Stimulated activated CD4-positive, alpha-beta T cell treated with anti-CD3 and anti-CD28 coated beads, TNF-alpha, amount 100 ng/mL, for 48 hours (primary cell): Measurements from ENCODE around the gene TPO.
"Not testable (repeated sequence)": the region's sequence is repeated elsewhere in the genome, so short reads cannot be mapped to it uniquely, and the experiment has no call there.

Source experiments
- DNase-seq, 3 donors: peaks; one replicate each; pipeline ENCODE4 v3.0.0-alpha.2; 2020; ENCODE audit warnings: low read depth in 3 of 3

TPO gene

DNA sequence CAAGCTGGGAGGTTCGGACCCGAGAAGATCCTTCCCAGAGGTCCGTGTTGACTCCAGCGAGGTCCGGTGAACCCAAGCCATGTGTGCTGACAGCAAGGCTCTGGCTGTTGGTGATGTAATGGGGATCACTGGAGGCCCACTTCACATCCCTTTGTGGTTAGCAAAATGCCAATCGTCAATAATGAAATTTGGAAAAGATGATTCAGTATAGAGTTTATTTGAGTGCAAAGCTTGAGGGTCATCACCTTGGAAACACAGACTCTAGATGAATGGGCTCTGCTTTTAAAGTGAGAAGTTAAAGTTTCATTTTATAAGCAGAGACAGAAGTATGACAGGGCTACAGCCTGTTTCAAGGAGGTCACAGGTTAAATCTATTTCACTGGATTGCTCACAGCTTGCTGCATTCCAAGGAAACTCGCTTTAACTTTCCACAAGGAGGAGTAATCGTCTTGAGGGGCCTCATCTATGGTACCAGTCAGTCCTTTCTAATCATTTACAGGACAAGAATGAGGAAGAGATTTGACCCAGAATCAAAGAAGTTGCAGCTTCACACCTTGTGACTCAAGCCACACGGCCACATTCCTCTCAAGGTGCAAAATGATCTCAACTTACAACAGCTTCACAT, 140.5 kb downstream of the TPO start:
- DNase-seq, result no peak

DNA sequence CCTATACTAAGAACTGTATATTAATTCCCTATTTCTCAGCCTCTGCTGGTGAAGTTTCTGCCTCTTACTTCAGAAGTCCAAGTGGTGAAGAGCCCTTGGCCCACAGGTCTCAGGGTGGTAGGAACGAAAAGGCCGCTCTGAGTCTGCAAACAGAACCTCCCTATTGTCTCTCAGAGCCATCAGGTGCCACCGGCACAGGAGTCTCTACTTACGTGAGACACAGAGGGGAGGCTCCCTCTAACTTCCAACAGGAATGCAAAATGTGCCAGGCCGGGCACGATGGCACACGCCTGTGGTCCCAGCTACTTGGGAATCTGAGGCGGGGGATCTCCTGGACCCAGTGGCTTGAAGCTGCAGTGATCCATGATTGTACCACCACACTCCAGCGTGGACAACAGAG, 143.0 kb downstream of the TPO start:
- no peak for DNase-seq

DNA sequence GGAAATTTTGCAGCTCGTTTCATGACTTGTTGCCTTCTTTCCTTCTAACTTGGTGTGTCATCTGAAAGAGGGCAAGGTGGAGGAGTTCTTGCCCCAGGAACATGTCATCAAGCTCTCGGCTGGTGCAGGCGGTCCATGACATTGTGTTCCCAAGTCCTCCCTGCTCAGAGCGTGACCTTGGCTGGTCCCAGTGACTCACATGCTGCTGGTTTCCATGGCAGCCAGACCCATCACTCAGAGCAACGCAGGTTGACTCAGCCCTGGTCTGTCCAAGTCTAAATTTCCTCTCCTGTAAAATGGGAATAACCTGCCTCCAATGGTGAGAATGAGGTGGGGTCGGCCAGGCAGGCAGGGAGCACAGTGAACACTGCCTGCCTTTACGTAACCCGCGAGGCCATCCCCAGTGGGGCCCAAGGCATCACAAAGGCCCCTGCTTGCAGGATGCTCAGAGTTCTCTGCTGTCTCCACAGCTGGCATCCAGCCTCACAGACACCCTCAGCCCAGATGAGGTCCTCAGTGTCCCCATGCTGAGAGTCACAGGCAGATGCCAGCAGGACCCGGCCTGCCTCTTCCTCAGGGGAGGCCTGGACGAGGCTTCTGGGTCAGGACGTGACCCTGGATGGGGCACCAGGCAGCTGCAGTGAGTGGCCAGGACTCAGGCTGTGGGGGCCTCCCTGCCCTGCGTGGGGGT, 143.7 kb downstream of the TPO start:
- no peak for DNase-seq

DNA sequence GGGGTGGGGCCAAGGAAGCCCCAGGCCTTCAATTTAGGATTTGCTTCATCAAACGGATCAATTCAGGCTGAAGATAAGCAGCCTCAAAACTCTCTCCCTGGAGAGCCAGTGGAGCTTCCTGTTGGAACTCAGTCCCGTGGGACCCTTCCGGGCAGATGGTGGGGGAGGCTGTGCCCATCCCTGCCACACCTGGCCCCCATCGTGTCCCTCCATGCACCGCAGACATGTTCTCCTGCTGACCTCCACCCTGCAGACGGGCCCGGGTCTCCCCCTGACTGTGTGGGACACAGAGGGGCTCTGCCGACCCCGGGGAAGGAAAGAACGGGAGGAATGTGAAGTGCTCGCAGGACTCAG, 144.2 kb downstream of the TPO start:
- DNase-seq, result no peak

DNA sequence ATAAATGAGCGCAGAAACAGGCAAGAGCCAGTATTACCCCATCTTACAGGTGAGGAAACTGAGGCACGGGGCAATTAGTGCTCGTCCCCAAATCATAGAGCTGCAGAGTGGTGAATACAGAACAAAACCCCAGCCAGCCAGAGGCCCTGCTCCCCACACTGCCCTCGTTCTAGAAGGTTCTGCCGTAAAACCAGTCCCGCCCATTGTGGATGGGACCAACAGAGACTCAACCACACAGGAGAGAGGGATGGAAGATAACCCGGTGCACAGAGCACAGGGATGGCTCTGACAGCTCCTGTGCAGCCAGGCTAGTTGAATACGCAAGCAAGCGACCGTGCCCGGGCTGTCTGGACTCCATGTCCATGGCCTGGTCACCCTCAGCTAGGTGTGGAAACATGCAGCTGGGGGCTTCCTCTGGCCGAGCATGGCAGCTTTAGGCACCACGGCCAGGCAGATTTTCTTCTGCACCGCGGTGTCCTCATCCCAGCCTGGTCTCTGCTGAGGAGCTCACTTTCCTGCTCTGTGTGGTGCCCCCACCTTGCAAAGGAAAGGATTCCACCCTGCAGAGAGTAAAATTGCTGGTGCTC, 146.4 kb downstream of the TPO start:
- DNase-seq, result no peak

DNA sequence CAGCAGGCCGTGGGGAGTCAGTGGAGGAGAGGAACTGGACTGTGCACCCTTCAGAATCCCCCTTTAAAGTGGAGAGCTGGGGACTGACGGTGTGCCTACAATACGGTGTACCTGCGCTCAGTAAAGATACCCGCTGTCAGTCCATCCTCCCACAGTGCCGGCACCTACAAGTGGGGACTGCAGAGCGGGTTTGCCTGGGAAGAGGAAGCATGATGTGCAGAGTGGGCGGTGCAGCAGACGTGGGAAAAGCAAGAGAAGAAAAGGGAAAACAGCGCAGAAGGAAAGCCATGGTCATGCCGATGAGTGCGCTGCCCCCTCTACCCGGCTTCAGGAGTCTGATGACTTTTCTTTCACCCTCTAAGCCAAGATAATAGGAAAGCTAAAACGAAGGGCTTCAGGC, 148.0 kb downstream of the TPO start:
- no peak for DNase-seq

DNA sequence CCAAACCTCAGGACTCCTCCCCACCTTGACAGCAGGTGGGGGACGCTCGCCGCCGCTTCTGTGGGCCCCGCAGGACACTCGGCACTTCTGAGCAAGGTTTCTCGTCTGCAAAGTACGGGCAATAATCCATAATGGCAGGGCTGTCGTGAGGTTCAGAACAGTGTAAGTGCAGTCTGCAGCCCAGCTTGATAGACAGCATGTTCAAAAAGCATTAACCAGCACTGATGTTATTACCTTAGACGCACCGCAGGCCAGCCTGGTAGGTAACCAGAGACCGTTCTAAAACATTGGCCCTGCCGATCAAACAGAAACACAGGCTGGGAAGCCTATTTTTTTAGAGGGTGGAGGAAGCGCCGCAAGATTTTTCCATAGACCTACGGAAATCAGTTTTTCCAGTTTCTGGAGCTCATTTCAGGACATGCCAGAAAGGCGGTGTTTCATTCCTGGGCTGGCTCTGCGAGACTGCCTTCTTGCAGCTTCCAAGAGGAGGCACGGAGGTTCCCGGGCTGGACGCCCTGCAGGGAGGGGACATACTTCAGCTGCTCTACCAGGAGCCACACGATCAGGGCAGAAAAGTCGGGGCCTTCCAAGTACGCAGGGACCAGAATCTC, 148.7 kb downstream of the TPO start:
- no peak for DNase-seq

DNA sequence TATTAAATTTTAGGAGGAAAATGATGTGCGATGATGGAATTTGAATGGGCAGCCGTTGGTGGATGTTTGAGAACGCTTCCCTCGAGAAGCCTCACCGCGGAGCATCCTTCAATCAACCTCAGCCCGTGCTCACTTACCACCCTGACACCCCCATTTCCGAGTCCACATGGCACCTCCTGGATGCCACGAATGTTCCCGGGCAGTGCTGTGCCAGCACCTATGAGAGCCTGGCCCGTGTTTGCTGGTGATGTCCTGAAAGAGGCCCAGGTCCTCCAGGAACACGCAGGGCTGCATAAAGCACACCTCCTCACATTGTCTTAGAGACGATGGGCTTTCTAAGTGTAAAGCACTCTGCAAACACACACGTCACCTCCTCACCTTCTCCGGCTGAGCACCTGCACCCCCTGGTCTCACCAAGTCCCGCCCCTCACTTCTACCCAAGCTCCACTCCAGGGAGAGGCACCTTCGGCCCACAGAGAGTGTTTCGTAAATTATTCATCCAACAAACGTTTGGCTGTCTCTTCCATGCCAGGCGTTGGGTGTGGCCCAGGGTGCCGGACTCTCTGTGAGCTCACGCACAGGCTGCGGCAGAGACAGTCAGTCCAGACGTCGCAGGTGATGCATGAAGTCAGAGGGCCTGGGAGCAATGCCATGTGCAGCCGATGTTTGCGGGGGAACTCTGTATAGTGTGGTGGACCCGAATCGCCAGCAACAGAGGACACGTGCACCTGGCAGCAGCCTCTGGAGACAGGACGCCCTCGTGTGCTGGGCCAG, 150.0 kb downstream of the TPO start:
- no peak for DNase-seq

DNA sequence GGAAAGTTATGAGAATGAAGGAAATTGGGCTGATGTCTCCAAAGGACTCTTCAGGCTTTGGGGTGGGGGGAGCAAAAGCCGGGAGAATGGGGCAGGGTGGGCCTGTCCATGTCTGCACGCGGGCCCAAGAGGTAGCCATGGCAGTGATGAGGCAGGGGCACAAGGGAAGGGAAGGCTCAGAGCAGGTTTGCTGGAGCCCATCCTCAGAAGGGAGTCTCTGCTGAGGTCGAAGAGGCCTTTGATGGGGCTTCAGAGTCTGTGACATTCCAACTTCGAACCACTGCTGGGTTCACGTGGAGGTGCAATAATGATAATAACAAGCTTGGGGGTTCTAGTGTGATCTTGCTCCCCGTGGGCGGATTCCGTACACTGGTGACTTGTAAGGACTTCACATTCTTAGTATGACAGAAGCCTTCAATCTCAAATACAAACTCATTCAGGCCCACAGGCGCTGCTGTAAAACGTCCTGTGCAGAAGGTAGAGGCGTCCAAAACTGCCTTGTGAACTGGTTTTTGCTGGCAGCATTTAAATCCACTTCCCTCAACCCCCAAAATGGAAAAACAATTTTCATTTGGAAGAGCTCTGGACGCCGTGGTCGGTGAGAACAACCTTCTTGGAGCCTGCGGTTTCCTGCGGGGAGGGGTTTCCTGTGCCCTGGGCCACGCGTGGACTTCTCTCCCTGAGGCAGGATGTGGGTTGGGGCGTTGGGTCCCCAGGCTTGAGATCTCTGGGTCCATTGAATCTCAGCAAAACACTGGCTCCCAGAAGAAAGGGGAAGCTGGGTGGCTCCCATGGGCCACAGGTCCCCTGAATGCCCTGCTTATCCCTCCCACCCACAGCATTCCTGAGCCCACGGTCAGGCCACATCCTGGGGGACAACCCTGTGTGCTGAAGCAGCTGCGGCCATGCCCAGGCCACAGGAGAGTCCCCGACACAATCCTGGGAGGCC, 151.0 kb downstream of the TPO start:
- peak in 1 of 3 donors; percentile 11 for DNase-seq

DNA sequence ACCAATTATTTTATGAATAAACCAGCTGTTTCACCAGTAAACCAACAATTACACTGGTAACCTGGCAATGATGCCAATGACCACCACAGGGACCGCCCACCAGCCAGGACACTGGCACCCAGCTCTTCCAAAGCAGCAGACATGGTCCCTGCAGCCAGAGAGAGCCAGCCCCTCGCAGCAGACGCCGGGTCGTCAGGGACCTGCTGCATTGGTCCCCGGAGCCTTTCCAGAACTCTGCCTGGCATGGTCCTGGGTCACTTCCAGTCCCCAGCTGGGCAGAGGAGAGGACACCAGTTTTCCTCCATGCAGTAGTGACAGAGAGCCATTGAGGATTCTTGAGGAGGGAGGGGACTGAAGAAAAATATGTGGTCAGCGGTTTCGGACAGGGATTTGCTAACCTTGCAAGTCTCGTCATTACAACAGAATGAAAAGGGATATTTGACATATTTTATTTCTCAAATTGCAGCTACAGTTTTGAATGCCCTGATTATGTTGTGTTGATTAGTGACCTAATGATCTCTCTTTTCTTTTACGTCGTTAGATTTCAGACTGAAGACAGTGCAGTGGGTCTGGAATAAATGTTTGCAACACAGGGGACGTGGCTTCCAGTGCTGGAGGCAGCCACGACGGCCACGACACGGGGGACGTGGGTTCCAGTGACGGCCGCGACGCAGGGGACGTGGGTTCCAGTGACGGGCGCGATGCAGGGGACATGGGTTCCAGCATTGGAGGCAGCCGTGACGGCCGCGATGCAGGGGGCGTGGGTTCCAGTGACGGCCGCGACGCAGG, 154.5 kb downstream of the TPO start:
- no peak for DNase-seq

DNA sequence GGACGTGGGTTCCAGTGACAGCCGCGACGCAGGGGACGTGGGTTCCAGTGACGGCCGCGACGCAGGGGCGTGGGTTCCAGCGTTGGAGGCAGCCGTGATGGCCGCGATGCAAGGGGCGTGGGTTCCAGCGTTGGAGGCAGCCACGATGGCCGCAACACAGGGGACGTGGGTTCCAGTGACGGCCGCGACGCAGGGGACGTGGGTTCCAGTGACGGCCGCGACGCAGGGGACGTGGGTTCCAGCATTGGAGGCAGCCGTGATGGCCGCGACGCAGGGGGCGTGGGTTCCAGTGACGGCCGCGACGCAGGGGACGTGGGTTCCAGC, 155.0 kb downstream of the TPO start:
- not testable (repeated sequence) for DNase-seq

DNA sequence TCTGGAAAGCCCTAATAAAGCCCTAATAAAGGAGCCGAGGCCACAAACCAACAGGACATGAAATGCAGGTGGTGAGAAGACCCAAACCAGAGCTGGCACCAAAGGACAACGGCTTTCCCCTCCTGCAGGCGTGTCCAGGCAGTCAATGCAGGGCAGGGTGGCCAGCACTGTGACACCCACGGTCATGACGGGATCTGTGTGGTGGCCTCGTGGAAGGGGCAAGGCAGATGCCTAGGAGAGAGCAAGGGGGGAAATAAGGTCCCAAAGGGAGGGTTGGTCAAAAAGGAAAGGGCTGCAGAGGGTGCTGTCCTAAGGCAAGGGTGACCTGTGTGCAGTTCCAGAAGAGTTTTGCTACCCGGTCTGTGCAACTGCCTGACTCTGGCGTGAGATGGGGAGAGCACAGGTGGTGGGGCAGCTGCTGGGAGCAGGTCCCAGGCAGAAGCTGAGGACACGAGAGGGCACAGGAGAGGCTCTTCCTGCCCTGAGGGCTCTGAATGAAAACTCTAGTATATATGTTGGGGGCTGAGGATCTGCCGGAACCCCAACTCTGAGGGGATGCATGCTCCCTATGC, 156.7 kb downstream of the TPO start:
- no peak for DNase-seq

DNA sequence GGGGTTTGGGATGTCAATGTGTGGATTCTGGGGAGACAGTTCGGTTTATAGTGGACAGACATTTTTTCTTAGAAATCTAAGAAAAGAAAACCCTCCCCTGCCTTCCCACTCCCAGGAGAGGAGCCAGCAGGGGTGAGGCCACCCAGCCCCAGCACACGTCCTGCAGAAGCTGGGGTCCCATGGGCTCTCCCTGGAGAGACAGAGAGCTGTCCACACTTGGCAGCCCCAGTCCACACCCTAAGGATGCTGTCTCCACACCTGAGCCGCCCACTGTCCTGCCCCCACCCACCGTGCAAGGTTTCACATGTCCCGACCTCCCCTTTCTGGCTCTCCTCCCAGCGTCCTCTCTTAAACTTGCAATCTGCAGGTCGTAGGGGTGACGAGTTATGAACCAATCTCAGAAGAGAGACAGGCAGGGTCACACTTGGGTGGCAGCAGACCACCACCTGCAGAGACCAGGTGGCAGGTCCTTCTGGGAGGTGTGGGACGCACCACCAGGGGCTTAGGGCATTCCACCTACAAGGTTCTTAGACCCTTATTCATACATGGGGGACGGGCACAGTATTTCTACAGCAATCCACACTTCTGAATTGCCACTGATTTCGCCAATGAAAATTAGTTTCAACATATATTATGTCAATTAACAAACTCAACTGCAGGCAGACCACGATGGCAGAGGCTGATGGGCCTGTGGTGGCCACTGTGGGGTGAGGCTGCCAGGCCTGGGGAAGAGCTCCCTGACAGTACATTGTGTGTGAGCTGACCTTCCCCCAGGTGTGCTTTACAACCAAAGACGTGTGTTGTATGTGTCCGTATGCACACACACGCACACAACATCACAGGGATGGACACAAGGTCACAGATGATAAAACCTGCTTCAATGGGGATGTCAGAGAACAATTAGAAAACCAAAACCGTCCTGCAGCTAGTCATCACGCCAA, 158.5 kb downstream of the TPO start:
- no peak for DNase-seq

DNA sequence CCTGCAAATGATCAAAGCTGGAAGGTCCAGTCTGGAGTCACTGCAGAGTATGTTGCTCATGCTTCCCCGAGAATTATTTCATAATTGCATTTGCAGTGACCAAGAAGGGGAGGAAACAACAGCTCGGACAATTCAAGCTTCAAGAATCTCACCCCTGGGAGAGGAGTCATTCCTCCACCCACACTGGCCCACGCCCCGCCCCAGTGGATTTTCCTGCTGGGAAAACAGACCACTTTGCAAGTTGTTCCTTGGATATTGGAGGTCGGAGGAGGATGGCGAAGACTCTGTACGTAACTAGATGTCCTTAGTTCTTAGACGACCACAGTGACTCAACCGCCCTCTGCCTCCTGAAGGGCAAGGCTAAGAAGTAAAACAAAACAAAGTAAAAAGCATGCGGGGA, 159.4 kb downstream of the TPO start:
- DNase-seq, result no peak

DNA sequence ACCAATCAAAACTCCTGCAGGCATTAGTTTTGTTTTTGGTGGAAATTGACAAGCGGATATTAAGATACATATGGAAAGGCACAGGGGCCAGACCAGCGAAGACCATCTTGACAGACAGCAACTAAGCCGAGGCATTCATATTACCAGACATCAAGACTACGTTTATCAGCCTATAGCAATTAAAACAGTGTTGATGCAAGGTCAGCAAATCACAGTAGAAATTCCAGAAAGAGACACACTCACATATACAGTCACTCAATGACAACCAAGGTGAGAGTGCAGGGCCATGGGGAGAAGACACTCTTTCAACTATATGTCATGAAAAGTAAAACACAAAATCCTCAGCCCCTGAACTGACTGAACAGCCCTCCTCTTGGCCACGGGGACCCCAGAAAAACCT, 164.6 kb downstream of the TPO start:
- DNase-seq, result no peak

DNA sequence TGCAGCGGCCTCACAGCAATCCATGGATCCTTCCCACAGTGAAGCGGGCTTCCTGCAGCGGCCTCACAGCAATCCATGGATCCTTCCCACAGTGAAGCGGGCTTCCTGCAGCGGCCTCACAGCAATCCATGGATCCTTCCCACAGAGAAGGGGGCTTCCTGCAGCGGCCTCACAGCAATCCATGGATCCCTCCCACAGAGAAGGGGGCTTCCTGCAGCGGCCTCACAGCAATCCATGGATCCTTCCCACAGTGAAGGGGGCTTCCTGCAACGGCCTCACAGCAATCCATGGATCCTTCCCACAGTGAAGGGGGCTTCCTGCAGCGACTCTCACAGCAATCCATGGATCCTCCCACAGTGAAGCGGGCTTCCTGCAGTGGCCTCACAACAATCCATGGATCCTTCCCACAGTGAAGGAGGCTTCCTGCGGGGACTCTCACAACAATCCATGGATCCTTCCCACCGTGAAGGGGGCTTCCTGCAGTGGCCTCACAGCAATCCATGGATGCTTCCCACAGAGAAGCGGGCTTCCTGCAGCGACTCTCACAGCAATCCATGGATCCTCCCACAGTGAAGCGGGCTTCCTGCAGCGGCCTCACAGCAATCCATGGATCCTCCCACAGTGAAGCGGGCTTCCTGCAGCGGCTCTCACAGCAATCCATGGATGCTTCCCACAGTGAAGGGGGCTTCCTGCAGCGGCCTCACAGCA, 168.1 kb downstream of the TPO start:
- not testable (repeated sequence) for DNase-seq

DNA sequence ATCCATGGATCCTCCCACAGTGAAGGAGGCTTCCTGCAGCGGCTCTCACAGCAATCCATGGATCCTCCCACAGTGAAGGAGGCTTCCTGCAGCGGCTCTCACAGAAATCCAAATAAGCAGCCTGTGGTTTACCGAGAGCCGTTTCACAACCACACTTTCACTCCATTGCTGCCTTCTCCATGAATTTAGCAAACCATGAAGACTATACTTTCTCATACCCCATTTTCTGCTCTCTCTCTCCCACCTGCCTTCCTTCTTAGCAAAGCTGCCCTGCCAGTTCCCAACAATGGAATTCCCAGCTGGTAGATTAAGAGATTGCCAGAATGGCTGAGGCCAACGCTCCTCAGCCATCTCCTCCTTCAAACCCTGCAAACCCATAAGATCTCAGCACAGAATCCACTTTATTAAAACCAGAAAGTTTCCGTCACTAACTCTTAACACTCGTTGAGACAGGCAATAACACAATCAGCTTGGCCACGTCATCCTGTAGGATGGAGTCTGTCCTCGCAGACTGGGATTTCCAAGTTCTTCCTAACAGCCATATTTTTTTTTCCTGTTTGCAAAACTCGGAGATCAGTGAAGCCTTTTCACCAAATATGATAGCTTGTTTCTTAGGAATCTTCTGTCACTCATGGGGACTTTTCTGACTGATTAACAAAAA, 168.8 kb downstream of the TPO start:
- DNase-seq, result no peak

DNA sequence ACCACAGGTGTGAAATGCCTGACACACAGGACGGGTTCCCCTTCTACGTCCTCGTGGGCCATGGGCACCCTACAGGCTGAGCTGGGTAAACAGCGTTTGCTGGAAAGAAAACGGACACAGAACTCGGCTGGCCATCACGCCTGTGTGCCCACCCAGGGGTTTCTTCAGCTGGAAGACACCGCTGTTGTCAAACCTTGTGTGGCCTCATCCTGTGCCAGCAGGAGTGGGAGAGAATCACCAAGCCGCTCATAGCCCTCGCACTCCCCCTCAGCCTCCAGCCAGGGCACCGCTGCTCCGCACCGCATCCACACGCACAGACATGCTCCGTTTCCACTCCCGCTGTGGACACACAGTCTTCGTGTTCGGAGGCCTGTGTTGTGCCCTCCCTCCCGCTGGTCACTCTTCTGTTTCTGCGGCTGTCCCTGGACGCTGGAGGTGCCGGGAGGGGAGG, 169.7 kb downstream of the TPO start:
- no peak for DNase-seq
